Upper lobe of left lung (tissue), 4 donors: Measurements from ENCODE around the gene GUCY2C.

Experiments used
- CTCF ChIP-seq, 6 experiments: fragments of 450-650 bp in 4 of 6; fragments of 200-600 bp in 2 of 6; sonication (generic) in 2 of 6; IDR thresholded peaks; one replicate each; pipeline ENCODE4 v1.5.1; 2016 to 2019; ENCODE audit warnings: antibody characterized with exemption in 6 of 6
- POLR2A ChIP-seq, 4 donors: fragments of 450-650 bp; IDR thresholded peaks; one replicate each; pipeline ENCODE4 v1.5.1; 2016 to 2017; ENCODE audit warnings: antibody characterized with exemption in 4 of 4, mild to moderate bottlenecking in 2 of 4

- TF ChIP-seq CTCF (IDR thresholded peaks at IDR 0.05) (no peak), POLR2A (IDR thresholded peaks at IDR 0.05) (no peak)
Measured at GRCh38 chr12:14694145-14694714, 2.2 kb downstream of the GUCY2C start.
